ENCODE measurements around the gene FOXN3.

DNA sequence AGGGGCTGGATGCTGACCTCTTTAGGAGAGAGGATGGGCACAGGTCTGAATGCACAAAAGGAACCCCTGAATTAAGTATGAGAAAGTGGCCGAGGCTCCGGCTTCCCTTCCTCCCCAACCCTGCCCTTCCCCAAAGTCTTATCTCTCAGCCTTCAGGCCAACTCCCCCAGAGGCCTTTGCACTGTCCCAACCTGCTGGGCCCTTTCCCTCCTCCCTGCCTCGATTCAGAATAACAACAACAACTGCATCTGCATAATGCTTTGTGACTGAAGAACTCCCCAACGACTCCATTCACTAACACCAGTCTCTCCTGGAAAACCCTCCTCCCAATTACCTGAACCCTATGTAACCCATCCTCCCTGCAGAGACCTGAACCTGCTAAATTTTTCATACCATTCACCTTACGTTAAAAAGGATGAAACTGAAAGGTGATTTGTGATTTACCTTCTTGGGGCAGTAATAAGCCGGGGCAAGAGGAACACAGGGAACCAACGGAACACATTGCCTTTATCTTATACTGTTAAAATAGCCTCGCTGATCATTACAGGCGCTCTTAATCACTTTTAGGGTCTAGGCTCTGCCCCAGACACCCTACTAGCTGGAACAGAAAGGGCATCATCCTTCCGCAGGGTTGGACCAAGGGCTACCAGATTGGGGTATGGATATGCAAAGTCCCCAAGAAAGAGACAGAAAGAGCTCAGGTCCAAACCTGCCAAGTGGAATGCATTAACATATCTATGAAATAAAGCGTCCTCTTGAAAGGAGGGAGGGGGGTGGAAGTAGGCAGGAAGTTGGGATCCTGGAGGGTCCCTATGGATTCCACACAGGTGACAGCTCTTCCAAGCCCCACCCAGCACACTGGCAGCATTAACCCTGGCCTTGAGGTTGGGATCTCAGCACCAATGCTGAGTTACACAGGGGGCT, 24.2 kb upstream of the FOXN3 start:
- TF ChIP-seq, protein P1, sequence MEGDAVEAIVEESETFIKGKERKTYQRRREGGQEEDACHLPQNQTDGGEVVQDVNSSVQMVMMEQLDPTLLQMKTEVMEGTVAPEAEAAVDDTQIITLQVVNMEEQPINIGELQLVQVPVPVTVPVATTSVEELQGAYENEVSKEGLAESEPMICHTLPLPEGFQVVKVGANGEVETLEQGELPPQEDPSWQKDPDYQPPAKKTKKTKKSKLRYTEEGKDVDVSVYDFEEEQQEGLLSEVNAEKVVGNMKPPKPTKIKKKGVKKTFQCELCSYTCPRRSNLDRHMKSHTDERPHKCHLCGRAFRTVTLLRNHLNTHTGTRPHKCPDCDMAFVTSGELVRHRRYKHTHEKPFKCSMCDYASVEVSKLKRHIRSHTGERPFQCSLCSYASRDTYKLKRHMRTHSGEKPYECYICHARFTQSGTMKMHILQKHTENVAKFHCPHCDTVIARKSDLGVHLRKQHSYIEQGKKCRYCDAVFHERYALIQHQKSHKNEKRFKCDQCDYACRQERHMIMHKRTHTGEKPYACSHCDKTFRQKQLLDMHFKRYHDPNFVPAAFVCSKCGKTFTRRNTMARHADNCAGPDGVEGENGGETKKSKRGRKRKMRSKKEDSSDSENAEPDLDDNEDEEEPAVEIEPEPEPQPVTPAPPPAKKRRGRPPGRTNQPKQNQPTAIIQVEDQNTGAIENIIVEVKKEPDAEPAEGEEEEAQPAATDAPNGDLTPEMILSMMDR (IDR thresholded peaks at IDR 0.05), result no peak
- no peak for TF ChIP-seq ZFX (IDR thresholded peaks at IDR 0.05; ENCODE audit: borderline replicate concordance)

All from 22Rv1 (cell line).